Breast epithelium (tissue), 4 donors: ENCODE data around the gene ZBTB49. TPM values are rescaled to one million over a fixed set of nuclear protein-coding genes. Genes with fewer than 3 reads are reported as not detected.

Source experiments
- DNase-seq, 2 donors: peaks; one replicate each; pipeline ENCODE4 v3.0.0-alpha.2; 2019; ENCODE audit warnings: low spot score in 2 of 2
- H3K27ac ChIP-seq, 2 donors: fragments of 200-600 bp; sonication (generic) in 1 of 2; one replicate each; pipeline ENCODE4 v1.5.1; 2016 to 2019; ENCODE audit warnings: mild to moderate bottlenecking in 1 of 2
- H3K27me3 ChIP-seq, 2 donors: fragments of 200-600 bp; sonication (generic) in 1 of 2; one replicate each; pipeline versions ENCODE4 v1.5.1 to v1.6.0; 2017 to 2019; ENCODE audit warnings: control low read depth in 1 of 2, mild to moderate bottlenecking in 1 of 2
- H3K36me3 ChIP-seq: fragments of 200-600 bp; one replicate; pipeline ENCODE4 v1.5.1; 2019
- H3K4me1 ChIP-seq, 2 donors: fragments of 200-600 bp; sonication (generic); one replicate each; pipeline ENCODE4 v1.5.1; 2016 to 2019; ENCODE audit warnings: control low read depth in 1 of 2
- H3K4me3 ChIP-seq, 3 donors: fragments of 200-600 bp; sonication (generic); 1 replicate in 2 of 3; 2 replicates in 1 of 3; pipeline ENCODE4 v1.5.1; 2016 to 2019; ENCODE audit warnings: mild to moderate bottlenecking in 3 of 3, moderate library complexity in 2 of 3
- H3K9me3 ChIP-seq, 2 donors: fragments of 200-600 bp; sonication (generic) in 1 of 2; one replicate each; pipeline ENCODE4 v1.5.1; 2016 to 2019; ENCODE audit warnings: control low read depth in 1 of 2
- POLR2A ChIP-seq: fragments of 450-650 bp; IDR thresholded peaks from one replicate; pipeline ENCODE4 v1.6.1; 2016; ENCODE audit warnings: antibody characterized with exemption, mild to moderate bottlenecking, moderate library complexity
- POLR2AphosphoS5 ChIP-seq, 3 donors: sonication (generic); formaldehyde crosslinking; IDR thresholded peaks; one replicate each; pipeline ENCODE4 v1.6.1; 2017; ENCODE audit warnings: antibody characterized with exemption in 3 of 3
- intact Hi-C: fragments of 100-400 bp; cut with DNase I; formaldehyde crosslinking; loops from one replicate; pipeline ENCODE4 v1.15.1; 2023; ENCODE audit warnings: low total_unique reads
- total RNA-seq, 3 donors: library from RNA; depleted of rRNA; stranded (reverse); fragments of >200 nt; gene quantifications; one replicate each; pipeline ENCODE4 v1.1.0, GENCODE V29; 2016
- TF ChIP-seq, protein P1 (sequence below), 3 donors: fragments of 450-650 bp; IDR thresholded peaks; one replicate each; pipeline ENCODE4 v1.5.1; 2016 to 2017; ENCODE audit warnings: antibody characterized with exemption in 3 of 3, mild to moderate bottlenecking in 3 of 3, moderate library complexity in 3 of 3

Gene ZBTB49, protein sequence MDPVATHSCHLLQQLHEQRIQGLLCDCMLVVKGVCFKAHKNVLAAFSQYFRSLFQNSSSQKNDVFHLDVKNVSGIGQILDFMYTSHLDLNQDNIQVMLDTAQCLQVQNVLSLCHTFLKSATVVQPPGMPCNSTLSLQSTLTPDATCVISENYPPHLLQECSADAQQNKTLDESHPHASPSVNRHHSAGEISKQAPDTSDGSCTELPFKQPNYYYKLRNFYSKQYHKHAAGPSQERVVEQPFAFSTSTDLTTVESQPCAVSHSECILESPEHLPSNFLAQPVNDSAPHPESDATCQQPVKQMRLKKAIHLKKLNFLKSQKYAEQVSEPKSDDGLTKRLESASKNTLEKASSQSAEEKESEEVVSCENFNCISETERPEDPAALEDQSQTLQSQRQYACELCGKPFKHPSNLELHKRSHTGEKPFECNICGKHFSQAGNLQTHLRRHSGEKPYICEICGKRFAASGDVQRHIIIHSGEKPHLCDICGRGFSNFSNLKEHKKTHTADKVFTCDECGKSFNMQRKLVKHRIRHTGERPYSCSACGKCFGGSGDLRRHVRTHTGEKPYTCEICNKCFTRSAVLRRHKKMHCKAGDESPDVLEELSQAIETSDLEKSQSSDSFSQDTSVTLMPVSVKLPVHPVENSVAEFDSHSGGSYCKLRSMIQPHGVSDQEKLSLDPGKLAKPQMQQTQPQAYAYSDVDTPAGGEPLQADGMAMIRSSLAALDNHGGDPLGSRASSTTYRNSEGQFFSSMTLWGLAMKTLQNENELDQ
- 1 to 10 TPM; 2.1 to 9.4 (median 3.9) TPM for total RNA-seq

DNA sequence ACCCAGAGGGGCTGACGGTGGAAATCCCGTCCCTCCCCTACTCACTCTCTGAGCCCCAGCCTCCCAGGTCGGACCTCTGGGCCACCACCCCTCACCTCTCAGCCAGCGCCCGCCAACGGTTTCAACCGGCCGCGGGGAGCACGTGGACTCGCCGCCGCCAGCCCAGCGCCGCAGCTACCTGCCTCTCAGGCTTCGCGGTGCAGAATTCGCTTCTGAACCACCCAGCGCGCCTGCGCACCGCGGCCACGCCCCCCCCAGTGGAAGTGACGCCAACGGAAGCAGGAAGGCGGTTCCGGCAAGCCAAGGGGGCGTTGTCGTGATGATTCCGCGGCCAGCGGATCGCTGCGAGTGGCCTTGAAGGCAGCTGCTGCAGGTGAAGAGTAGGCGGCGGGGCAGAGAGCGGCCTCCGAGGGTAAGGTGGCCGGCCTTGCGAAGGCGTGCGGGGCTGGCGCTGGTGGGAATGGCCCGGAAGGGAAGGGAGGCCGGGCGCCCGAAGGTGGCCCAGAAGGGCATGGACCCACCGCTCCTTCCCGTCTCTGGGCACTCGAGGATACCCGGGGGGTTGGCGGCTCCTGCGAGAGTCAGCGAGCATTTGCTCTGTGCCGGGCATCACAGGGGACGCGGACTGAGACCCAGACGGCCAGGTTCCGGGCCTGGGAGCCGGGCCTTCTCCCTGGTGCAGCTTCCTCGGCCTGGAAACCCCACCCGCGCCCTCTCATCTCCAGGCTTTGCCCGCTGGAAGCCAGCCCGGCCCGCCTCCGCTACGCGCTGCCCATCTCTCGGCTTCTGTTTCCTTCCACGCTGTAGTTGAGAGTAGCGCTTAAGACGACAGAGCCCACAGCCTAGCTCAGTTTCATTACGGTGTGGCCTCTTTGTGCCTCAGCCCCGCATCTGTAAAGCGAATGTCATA lies at the start of gene ZBTB49, which contains the start of gene LYAR:
ZBTB49 (plus strand) TSS at position 311 of the 910 bp plus-strand sequence. CDS start 9,695 bp downstream, outside the sequence.
LYAR (minus strand) TSS at position 214 of the 910 bp plus-strand sequence. CDS start 6,412 bp downstream, outside the sequence.
- Histone ChIP-seq H3K4me1 (peaks cover 6 to 16% of the 10 kb centered on the region in 2 donors), H3K9me3 (no peaks in the 10 kb centered on the region), H3K27ac (peak within 1 kb of the TSS; percentile 72 to 77), H3K36me3 (no peaks in the 10 kb centered on the region), H3K27me3 (no peaks in the 10 kb centered on the region), H3K4me3 (peak within 1 kb of the TSS; percentile 90 to 98 (median 96))
- intact Hi-C loops, result no loop called here
- TF ChIP-seq POLR2A, result no peak
- TF ChIP-seq, protein P1, sequence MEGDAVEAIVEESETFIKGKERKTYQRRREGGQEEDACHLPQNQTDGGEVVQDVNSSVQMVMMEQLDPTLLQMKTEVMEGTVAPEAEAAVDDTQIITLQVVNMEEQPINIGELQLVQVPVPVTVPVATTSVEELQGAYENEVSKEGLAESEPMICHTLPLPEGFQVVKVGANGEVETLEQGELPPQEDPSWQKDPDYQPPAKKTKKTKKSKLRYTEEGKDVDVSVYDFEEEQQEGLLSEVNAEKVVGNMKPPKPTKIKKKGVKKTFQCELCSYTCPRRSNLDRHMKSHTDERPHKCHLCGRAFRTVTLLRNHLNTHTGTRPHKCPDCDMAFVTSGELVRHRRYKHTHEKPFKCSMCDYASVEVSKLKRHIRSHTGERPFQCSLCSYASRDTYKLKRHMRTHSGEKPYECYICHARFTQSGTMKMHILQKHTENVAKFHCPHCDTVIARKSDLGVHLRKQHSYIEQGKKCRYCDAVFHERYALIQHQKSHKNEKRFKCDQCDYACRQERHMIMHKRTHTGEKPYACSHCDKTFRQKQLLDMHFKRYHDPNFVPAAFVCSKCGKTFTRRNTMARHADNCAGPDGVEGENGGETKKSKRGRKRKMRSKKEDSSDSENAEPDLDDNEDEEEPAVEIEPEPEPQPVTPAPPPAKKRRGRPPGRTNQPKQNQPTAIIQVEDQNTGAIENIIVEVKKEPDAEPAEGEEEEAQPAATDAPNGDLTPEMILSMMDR (IDR thresholded peaks at IDR 0.05), result no peak
- peak; percentile 26 to 70 (median 28) for TF ChIP-seq POLR2AphosphoS5 (IDR thresholded peaks at IDR 0.05)
- DNase-seq, result peak; percentile 89 to 94

DNA sequence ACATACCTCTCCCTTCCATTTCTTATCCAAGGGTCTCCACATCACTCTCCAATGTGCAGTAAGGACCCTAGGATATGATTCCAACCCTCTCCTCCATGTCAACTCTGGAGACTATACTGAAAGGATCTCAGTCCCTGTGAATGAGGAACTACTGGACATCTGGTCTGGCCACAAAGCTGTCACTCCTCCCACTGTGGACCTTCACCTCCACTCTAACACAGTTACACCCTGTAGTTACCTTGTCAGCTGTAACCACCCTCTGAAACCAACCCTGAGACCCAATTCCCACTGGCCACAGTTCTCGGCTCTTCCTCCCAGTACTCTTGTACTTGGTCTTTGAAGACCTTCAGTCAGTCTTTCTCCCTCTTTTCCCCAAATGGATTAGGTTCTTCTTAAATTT lies 44.9 kb upstream of the ZBTB49 start:
- DNase-seq, result no peak
- intact Hi-C loops, result no loop called here
- no peak overlapping the region for H3K4me3 ChIP-seq
- no peaks in the 10 kb centered on the region for H3K27me3 ChIP-seq
- H3K36me3 ChIP-seq, result no peaks in the 10 kb centered on the region
- H3K4me1 ChIP-seq, result peaks cover 0 to 10% of the 10 kb centered on the region in 2 donors
- TF ChIP-seq POLR2A (no peak), POLR2AphosphoS5 (IDR thresholded peaks at IDR 0.05) (no peak)
- TF ChIP-seq, protein P1 (IDR thresholded peaks at IDR 0.05), result no peak
- H3K9me3 ChIP-seq, result no peaks in the 10 kb centered on the region
- no peak overlapping the region for H3K27ac ChIP-seq

DNA sequence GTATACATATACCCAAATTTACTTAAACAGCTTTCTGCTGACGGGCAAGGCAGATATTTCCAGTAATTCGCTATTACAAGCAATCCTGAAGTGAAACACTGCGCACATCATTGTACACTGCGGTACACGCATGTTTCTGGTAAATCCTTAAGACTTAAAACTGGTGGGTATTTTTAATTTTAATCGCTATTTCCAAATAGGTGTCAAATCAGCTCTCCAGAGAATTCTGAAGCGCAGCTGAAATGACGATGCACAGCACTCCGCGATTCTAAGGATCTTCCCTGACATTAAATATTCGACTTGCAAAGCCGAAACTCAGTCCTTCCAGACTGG lies 42.4 kb upstream of the ZBTB49 start:
- intact Hi-C loops, result no loop called here
- TF ChIP-seq POLR2A, result no peak
- TF ChIP-seq, protein P1 (IDR thresholded peaks at IDR 0.05), result no peak
- no peak for TF ChIP-seq POLR2AphosphoS5 (IDR thresholded peaks at IDR 0.05)
- Histone ChIP-seq H3K9me3 (no peaks in the 10 kb centered on the region), H3K4me1 (peaks cover 0 to 10% of the 10 kb centered on the region in 2 donors), H3K27ac (peak overlapping the region; percentile 91 to 97), H3K27me3 (no peaks in the 10 kb centered on the region), H3K4me3 (peak overlapping the region; percentile 92 to 96 (median 95)), H3K36me3 (no peaks in the 10 kb centered on the region)
- no peak for DNase-seq

DNA sequence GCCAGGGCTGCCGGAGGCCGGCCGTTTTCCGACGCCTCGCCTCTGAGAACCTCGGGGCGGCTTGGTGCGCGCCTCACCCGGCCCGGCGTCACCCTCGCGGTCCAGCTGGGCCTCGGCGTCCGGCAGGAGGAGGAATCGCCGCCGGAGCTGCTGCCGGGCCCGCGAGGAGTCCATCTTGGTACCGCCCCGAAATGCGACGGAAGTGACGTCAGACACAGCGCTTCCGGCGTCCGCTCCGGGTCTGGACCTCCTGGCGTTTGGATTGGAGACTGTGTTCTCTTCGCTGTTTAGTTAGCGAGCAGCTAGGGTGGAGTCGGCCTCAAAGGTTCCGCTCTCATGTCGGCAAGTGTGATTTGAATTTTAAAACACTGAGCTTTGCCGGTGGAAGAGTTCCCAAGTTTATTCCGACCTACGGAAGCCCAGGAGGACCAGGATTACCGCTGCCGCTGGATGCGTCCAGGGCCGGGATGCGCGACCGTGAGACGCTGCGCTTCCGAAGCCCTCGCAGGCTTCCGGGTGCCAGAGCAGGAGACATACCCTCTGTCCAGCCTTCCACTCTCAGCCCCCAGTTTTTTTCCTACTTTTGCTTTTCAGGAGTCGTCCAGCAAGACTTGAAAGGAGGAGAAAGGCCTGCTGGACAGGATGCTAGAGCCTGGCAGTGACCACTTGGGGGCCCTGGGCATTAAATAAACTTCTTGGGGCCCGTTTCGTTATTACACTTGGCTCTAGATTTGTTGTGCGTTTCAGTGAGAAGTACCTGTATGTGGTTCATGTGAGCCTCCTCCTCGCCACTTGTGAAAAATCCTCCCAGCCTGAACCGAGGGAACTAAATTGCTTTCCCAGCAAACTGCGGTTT lies 41.8 kb upstream of the ZBTB49 start, which contains the start of gene TMEM128:
TMEM128 (minus strand) TSS at position 195 of the 856 bp plus-strand sequence; CDS start at position 174, 21 bp downstream.
- peak within 1 kb of the TSS; percentile 91 to 97 for H3K27ac ChIP-seq
- H3K36me3 ChIP-seq, result no peaks in the 10 kb centered on the region
- peak within 1 kb of the TSS; percentile 92 to 96 (median 95) for H3K4me3 ChIP-seq
- no peaks in the 10 kb centered on the region for H3K9me3 ChIP-seq
- intact Hi-C loops, result no loop called here
- no peaks in the 10 kb centered on the region for H3K27me3 ChIP-seq
- TF ChIP-seq, protein P1 (IDR thresholded peaks at IDR 0.05), result peak; percentile 19 to 43 (median 23)
- TF ChIP-seq POLR2AphosphoS5 (IDR thresholded peaks at IDR 0.05) (peak; percentile 88 to 95 (median 89)), POLR2A (peak; percentile 43)
- H3K4me1 ChIP-seq, result peaks cover 0 to 10% of the 10 kb centered on the region in 2 donors
- peak; percentile 84 to 92 for DNase-seq
